Tongue (tissue), 2 donors: ENCODE data around the gene RNF144B. TPM values are rescaled to one million over a fixed set of nuclear protein-coding genes. Genes with fewer than 3 reads are reported as not detected.
"Not testable (repeated sequence)": the region's sequence is repeated elsewhere in the genome, so short reads cannot be mapped to it uniquely, and the experiment has no call there.

Source experiments
- DNase-seq: peaks from one replicate; pipeline ENCODE4 v3.0.0-alpha.2; 2015
- total RNA-seq: library from RNA; depleted of rRNA; stranded (reverse); fragments of >200 nt; gene quantifications from one replicate; pipeline ENCODE4 v1.2.3, GENCODE V29; 2014

The RNF144B gene
- total RNA-seq, 1 donor from 2014 or later = 41.2 TPM

- no peak for DNase-seq
Observed at GRCh38 chr6:18445228-18445627, 58.1 kb downstream of the RNF144B start.

DNA sequence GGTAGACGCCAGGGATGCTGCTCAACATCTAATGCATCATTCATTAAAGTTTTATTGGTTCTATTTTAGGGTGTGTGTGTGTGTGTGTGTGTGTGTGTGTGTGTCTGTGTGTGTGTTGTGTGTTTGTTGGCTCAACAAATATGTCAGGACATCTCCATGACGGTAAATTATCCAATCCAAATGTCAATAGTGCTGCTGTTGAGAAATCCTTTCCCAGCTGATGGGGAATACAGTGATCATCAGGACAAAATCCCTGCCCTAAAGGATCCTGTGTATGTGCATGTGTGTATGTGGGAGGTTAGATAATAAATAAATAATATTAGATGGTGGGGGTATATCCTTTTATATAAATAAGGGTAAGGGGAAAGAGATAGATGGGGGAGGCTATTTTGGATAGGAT lies 59.6 kb downstream of the RNF144B start:
- DNase-seq = no peak

DNA sequence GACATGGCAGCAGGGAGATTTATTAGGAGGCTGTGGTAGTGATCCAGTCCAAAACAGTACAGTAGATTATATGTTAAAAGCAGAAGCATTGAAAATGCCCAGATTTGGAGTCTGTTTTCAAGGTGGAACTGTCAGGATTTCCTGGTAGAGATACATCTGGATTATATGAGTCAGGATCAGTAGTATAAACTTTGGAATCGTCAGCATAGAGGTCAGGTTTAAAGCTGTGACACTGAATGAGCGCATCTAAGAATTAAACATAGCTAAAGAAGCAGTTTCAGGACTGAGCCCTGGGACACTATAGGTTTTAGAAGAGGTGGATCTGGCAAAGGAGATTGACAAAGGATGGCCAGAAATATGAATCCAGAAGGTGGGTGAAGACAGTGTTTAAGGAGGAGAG lies 60.4 kb downstream of the RNF144B start:
- DNase-seq = no peak

- no peak for DNase-seq
Observed at GRCh38 chr6:18451756-18452155, 64.6 kb downstream of the RNF144B start.

GRCh38 chr6:18454446-18454845 lies 67.3 kb downstream of the RNF144B start:
- DNase-seq = no peak

DNA sequence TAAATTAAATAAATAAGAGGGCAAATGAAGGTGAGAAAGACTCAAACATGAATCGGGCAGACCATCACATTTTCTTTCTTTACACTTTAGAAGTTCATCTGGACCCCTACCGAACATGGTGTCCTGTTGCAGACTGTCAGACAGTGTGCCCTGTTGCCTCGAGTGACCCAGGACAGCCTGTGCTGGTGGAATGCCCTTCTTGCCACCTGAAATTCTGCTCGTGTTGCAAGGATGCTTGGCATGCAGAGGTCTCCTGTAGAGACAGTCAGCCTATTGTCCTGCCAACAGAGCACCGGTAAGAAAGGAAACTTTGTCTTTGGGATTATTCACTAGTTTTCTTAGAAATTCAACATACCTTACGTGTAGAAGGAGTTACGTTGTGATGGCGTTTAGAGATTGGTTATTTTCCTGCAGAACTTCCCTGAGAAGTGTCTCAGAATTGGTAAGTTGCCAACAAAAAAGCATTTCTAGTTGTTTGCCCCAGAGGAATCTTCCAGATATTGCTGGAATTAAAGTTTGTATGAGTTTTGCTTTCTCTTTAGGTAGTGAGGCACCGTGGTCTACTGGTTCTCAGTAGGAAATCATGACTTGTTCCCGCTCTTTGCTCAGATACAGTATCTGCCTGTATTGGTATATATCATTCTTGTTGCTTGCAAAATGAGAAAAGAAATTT lies 70.1 kb downstream of the RNF144B start:
- no peak for DNase-seq

DNA sequence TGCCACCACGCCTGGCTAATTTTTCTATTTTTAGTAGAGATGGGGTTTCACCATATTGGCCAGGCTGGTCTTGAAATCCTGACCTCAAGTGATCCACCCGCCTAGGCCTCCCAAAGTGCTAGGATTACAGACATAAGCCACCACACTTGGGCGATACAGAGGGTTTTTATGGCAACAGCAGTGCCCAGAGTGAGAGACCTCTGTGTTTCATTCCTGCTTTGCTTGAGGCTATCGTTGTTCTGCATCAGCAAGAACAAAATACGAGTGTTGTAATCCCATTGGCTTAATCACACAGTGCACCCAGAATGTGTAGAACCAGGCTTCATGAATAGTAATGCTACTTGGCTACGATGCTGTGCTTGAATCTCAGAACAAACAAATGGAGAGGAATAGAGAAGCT lies 70.9 kb downstream of the RNF144B start:
- not testable (repeated sequence) for DNase-seq

DNA sequence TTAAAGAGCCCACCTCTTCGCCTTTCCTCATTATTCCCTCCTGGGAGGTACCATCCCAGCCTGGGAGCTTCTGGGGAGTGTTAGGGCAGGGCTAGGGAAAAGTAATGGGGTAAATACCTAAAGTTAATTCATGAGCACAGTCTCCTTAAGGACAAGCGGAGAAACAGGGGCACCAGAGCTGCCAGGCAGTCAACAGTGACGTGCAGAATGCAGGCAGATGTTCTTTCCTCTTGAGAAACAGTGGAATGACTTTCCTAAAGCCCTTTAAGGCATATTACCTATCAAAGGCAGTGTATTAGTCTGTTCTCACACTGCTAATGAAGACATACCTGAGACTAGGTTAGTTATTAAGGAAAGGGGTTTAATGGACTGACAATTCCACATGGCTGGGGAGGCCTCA lies 76.3 kb downstream of the RNF144B start:
- DNase-seq = no peak

DNA sequence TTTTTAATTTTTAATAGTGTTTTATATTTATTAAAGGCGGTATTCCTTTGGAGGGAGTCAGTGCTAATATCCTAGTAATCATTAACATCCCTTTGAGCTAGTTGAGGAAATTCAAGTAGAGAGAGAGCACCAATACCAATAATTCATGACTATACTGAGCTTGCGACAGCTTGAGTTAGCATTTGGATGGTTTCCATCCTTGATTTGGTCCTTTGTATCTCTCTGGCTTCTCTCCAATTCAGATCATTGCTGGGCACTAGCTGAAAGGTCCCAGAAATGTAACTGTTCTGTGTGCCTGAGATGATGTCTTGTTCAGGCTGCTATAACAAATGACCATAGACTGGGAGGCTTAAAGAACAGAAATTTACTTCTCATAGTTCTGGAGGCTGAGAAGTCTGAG lies 77.0 kb downstream of the RNF144B start:
- no peak for DNase-seq

DNA sequence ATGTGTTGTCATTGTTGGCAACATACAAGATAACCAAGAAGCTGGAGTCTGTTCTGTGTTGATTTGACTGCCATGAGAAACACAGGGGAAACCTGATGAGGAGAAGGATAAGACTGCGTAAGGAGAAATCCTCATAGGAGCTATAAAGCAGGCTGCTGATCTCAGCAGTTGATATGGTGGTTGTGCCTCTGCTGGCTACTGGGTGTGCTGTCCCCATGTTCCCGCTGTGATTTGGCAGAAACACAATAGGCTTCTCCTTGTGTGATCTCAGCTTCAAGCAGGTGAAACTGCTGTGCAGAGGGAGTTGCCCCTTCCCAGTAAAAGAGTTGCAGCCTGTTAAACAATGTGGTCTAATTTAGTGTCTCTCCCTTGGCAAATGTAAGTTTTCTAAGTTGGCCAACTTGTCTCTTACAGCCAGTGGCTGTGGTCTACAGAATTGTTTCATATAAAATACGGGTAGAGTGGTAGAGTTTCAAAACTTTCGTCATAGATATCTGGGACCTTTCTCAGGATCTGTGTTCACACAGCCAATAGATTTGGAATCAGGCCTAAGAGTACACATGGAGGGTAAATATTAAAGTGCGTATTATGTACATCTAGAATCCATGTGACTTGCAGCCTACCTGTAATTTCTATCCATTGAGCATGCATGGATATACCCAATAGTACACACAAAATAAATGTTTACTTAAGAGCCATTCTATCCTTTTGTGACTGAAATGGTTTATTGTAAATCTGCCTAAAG lies 78.4 kb downstream of the RNF144B start:
- no peak for DNase-seq

DNA sequence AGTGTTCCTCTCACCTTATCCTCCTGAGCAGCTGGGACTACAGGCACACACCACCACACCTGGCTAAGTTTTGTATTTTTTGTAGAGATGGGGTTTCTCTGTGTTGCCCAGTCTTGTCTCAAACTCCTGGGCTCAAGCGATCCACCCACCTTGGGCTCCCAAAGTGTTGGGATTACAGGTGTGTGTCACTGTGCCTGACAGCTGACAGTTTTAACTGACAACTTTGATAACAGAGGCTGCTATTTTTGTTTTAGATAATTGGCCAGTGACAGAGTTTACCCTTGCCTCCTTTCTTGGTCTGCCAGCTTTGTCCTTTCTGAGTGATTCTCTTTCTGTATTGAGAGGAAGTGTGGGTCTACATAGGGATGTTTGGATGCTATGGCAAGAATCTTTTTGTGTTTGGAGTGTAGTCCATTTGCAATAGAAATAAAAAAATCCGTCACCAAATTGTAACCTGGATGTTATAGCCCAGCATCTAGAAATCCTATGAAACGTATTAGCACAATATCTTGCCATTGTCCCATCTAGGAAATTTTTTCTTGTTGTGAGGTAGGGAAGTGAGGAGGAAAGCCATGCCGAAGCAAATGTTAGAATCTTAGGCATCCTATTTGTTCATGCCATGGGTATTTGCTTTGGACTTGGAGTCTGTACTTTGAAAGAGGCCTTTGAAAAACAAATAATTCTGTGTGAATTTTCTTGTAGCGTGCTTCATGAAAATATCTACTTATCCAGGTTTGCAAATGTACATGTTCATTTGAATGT lies 80.8 kb downstream of the RNF144B start:
- no peak for DNase-seq

DNA sequence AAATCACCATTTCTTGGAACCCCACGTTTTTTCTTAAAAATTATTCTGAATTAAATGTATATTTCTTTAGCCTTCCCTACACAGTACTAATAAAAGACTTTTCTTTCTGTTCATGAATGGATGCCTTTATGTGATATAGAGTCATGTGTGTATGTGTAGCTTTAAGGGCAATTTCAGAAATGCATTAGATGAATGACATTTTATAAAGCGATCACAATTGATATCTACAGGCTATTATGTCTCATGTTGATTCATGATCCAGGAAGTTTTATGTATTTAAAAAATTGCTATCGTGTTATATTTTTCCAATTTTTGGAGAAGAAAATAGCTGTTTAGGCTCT lies 81.3 kb downstream of the RNF144B start:
- no peak for DNase-seq

- DNase-seq = no peak
Observed at GRCh38 chr6:18469536-18469935, 82.4 kb downstream of the RNF144B start.

- no peak for DNase-seq
Observed at GRCh38 chr6:18471232-18471964, 84.2 kb downstream of the RNF144B start.

DNA sequence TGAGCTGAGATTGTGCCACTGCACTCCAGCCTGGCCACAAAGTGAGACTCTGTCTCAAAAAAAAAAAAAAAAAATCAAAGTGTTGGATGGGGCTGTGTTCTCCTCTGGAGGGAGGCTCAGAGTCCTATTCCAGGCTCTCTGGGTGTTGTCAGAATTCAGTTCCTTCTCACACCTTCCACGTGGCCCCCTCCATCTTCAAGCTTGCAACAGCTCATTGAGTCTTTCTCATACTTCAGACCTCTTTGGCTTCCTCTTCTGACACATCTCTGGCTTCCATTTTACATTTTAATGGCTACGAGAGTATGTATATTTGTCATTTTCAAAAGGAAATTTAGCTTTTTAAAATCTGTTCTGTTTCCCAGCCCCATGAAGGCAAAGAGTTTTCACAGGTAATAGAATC lies 85.8 kb downstream of the RNF144B start:
- no peak for DNase-seq

DNA sequence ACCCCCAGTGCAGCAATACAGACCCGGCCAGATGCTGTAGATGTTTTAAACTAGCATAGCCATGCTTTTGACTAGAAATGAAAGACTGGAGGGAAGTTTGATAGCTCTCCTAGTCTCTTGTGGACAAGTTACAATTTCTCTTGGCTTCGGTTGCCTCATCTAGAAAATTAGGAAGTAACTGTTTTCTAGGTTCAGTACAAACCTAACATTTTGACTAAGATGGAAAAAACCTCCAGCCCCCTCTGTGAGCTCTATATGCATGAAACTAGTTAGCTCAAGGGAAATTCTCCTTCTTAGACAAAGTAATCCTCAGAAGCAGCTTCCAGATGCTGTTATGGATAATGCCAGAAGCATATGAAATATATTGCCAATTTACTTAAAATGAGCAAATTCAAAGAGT lies 86.6 kb downstream of the RNF144B start:
- no peak for DNase-seq

DNA sequence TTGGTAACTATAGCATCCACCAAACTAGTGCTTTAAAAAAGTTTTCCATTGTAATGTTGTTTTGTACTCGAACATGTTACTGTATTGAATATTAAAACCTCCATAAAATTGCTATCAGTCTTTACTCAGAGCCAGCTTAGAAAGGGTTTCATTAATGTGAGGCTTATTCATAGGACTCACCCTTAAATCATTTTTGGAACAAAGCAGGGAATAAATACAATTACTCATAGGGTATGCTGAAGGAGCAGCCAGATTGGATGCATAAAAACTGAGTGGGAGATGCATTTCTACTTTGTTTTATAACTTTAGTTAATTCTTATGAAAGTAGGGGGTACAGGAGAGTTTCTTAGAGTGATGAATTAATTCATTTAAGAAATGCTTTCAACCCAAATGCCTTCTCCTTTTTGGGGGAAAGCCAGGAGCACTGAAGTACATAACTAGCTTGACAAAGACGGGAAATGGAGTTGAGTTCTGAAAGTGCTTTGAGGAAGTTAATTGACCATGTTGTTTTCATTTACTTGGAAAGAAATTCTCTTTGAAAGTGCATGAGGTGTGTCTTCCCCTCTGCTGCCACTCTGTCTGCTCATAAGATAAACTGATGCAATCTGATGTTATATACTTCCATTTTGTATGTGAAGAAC lies 90.3 kb downstream of the RNF144B start:
- DNase-seq = no peak

DNA sequence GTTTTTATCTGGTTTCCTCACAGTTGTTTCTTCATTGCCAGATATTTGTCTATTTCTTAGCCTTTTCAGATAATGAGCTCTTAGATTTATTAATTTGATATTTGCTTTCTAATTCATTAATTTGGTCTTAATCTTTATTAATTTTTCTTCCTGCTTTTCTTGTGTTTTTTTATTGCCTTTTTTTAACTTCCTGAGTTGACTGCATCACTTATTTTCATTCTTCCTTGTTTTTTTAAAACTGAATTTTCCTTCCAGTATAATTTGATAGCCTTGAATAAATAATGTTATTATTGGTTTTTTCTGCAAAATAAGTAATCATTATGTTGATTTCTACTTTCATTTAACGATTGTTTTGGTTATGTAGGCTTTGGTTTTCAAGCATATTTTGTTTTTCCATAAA lies 91.5 kb downstream of the RNF144B start:
- no peak for DNase-seq

- no peak for DNase-seq
Observed at GRCh38 chr6:18481870-18482269, 94.7 kb downstream of the RNF144B start.

GRCh38 chr6:18485660-18486435 lies 98.7 kb downstream of the RNF144B start:
- DNase-seq = no peak

- no peak for DNase-seq
Observed at GRCh38 chr6:18488004-18488403, 100.9 kb downstream of the RNF144B start.
